Measurements from ENCODE around the gene DNAAF1. TPM values are rescaled to one million over a fixed set of nuclear protein-coding genes. Genes with fewer than 3 reads are reported as not detected.

The DNAAF1 gene
- total RNA-seq, 1 experiment from 2014 or later = not detected

DNA sequence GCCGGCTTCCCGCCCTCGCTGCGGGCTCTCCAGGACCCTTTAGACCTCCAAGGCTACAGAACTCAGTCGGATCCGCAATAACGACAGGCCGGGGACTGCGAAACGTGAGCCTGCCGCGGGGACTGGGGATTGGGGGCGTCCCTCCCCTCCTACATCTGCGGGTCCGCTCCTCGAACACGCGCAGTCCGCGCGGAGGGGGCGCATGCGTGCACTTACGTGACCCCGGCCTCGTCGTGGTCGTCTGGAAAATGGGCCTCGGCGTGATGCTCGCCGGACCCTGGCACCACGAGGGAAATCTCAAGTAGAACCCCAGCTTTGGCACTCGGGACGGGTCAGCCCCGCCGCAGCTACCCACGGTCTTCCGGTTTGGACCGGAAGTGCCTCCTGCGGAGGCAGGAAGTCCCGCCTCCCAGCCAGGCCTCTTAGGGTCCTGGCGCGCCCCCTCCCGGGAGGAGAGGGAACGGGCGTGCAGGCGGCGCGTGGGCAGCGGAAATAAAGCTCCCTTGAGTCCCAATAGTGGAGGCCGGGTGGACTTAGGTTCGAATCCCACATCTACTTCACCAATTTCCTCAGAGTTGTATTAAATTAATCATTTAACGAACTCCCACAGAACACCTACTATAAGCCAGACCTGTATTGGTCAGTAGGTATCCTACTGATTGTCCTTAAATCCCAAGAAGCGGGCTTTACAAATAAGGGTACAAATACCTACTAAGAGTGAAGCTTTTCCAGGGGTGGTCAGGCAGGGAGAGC lies 41.8 kb downstream of the DNAAF1 start, which contains the start of gene TAF1C:
Gene TAF1C (minus strand): TSS at position 373 of the 753 bp plus-strand sequence. CDS start 2,069 bp downstream, outside the sequence.
- peak; percentile 98 for DNase-seq
- no peak within 1 kb of the TSS; the same call in 1 of the 2 replicates for H3K27ac ChIP-seq (ENCODE audit: low read length)
- no peaks in the 10 kb centered on the region for H3K36me3 ChIP-seq (ENCODE audit: insufficient read depth, low read length)
- no peaks in the 10 kb centered on the region for H3K27me3 ChIP-seq (ENCODE audit: low read length)
- H3K9me2 ChIP-seq (replicated peaks; ENCODE audit: insufficient read depth, low read length) = no peaks in the 10 kb centered on the region
- peaks cover 12% of the 10 kb centered on the region for H3K4me1 ChIP-seq (ENCODE audit: low read length)
- peak within 1 kb of the TSS; percentile 86 for H3K9ac ChIP-seq (ENCODE audit: low read length)
- H4K20me1 ChIP-seq (ENCODE audit: insufficient read depth, low read depth, low read length) = 0 out of 2 replicates have a peak, but pooled peaks cover 6% of the 10 kb centered on the region
- H3K79me2 ChIP-seq (ENCODE audit: low read length) = peaks cover 32% of the 10 kb centered on the region
- H3K4me3 ChIP-seq (ENCODE audit: low read length) = peak within 1 kb of the TSS; percentile 97
- H2AFZ ChIP-seq (ENCODE audit: low read length) = peak within 1 kb of the TSS; percentile 82
- peak within 1 kb of the TSS; percentile 85 for H3K4me2 ChIP-seq (ENCODE audit: low read depth, low read length, poor library complexity, severe bottlenecking)
- no peaks in the 10 kb centered on the region for H3K9me3 ChIP-seq (ENCODE audit: low read length)

- no peak within 1 kb of the TSS for H3K4me2 ChIP-seq (ENCODE audit: low read depth, low read length, poor library complexity, severe bottlenecking)
- H3K4me3 ChIP-seq (ENCODE audit: low read length) = no peak within 1 kb of the TSS
- no peak within 1 kb of the TSS for H3K9ac ChIP-seq (ENCODE audit: low read length)
- H3K27me3 ChIP-seq (ENCODE audit: low read length) = no peaks in the 10 kb centered on the region
- H3K4me1 ChIP-seq (ENCODE audit: low read length) = peaks cover 7% of the 10 kb centered on the region
- H3K79me2 ChIP-seq (ENCODE audit: low read length) = peaks cover 10% of the 10 kb centered on the region
- peak; percentile 67 for DNase-seq
- no peaks in the 10 kb centered on the region for H3K9me3 ChIP-seq (ENCODE audit: low read length)
- no peaks in the 10 kb centered on the region for H3K9me2 ChIP-seq (replicated peaks; ENCODE audit: insufficient read depth, low read length)
- H3K36me3 ChIP-seq (ENCODE audit: insufficient read depth, low read length) = no peaks in the 10 kb centered on the region
- no peak within 1 kb of the TSS for H3K27ac ChIP-seq (ENCODE audit: low read length)
- H4K20me1 ChIP-seq (ENCODE audit: insufficient read depth, low read depth, low read length) = no peaks in the 10 kb centered on the region
- H2AFZ ChIP-seq (ENCODE audit: low read length) = no peak within 1 kb of the TSS
Measured at GRCh38 chr16:84190731-84191388, 45.8 kb downstream of the DNAAF1 start, which contains the start of gene ADAD2. Gene ADAD2 (plus strand): TSS chr16:84191157. CDS start chr16:84191231, 74 bp downstream.

DNA sequence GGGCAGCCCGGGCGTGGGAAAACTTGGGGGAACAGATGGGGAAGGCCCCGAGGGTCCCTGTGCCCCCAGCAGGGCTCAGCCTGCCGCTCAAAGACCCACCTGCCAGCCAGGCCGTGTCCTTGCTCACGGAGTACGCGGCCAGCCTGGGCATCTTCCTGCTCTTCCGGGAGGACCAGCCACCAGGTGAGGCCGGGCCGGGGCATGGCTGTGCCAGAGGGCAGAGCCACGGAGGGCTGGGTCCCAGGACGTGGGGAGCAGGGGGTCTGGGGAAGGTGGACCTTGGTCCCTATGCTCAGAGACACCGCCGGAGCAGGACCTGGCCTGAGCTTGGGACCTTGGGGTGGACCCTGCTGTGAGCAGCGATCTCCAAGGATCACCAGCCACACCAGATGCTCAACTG lies 46.4 kb downstream of the DNAAF1 start:
- Histone ChIP-seq H3K4me3 (ENCODE audit: low read length) (no peak overlapping the region), H3K27me3 (ENCODE audit: low read length) (no peaks in the 10 kb centered on the region), H3K9me2 (replicated peaks; ENCODE audit: insufficient read depth, low read length) (no peaks in the 10 kb centered on the region), H3K9me3 (ENCODE audit: low read length) (no peaks in the 10 kb centered on the region), H3K4me1 (ENCODE audit: low read length) (peaks cover 4% of the 10 kb centered on the region), H3K4me2 (ENCODE audit: low read depth, low read length, poor library complexity, severe bottlenecking) (no peak overlapping the region), H2AFZ (ENCODE audit: low read length) (no peak overlapping the region), H3K27ac (ENCODE audit: low read length) (no peak overlapping the region), H3K79me2 (ENCODE audit: low read length) (peaks cover 4% of the 10 kb centered on the region), H3K36me3 (ENCODE audit: insufficient read depth, low read length) (no peaks in the 10 kb centered on the region), H4K20me1 (ENCODE audit: insufficient read depth, low read depth, low read length) (no peaks in the 10 kb centered on the region), H3K9ac (ENCODE audit: low read length) (no peak overlapping the region)
- no peak for DNase-seq

- no peaks in the 10 kb centered on the region for H3K36me3 ChIP-seq (ENCODE audit: insufficient read depth, low read length)
- no peak overlapping the region for H3K9ac ChIP-seq (ENCODE audit: low read length)
- no peak overlapping the region for H3K4me2 ChIP-seq (ENCODE audit: low read depth, low read length, poor library complexity, severe bottlenecking)
- no peak overlapping the region for H3K4me3 ChIP-seq (ENCODE audit: low read length)
- H3K79me2 ChIP-seq (ENCODE audit: low read length) = no peaks in the 10 kb centered on the region
- DNase-seq = no peak
- no peaks in the 10 kb centered on the region for H3K27me3 ChIP-seq (ENCODE audit: low read length)
- H3K27ac ChIP-seq (ENCODE audit: low read length) = no peak overlapping the region
- no peak overlapping the region for H2AFZ ChIP-seq (ENCODE audit: low read length)
- H3K9me2 ChIP-seq (replicated peaks; ENCODE audit: insufficient read depth, low read length) = no peaks in the 10 kb centered on the region
- H4K20me1 ChIP-seq (ENCODE audit: insufficient read depth, low read depth, low read length) = no peaks in the 10 kb centered on the region
- no peaks in the 10 kb centered on the region for H3K9me3 ChIP-seq (ENCODE audit: low read length)
- peaks cover 4% of the 10 kb centered on the region for H3K4me1 ChIP-seq (ENCODE audit: low read length)
Measured at GRCh38 chr16:84193480-84193879, 48.4 kb downstream of the DNAAF1 start.

DNA sequence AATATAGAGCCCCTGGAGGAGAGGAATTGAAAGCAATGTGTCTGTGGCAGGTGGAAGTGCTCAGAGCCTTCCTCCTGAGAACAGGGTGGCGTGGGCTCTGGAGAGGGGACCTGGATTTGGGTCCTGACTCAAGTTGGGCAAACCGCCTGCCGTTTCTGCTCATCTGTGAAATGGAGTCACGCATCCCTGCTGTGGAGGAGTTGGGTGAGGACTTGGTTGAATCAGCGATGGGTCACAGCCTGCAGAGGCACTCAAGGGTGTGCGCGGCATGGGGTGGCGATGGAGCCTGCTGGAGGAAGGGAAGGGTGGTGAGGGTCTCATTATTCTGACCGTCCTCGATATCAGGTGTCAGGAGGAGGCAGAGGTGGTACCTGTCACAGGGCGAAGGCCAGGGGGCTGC lies 48.9 kb downstream of the DNAAF1 start:
- DNase-seq = no peak
- no peaks in the 10 kb centered on the region for H3K9me2 ChIP-seq (replicated peaks; ENCODE audit: insufficient read depth, low read length)
- no peaks in the 10 kb centered on the region for H3K79me2 ChIP-seq (ENCODE audit: low read length)
- H3K27me3 ChIP-seq (ENCODE audit: low read length) = no peaks in the 10 kb centered on the region
- no peaks in the 10 kb centered on the region for H3K9me3 ChIP-seq (ENCODE audit: low read length)
- H2AFZ ChIP-seq (ENCODE audit: low read length) = no peak overlapping the region
- no peak overlapping the region for H3K4me3 ChIP-seq (ENCODE audit: low read length)
- H3K9ac ChIP-seq (ENCODE audit: low read length) = no peak overlapping the region
- H4K20me1 ChIP-seq (ENCODE audit: insufficient read depth, low read depth, low read length) = no peaks in the 10 kb centered on the region
- no peak overlapping the region for H3K27ac ChIP-seq (ENCODE audit: low read length)
- H3K36me3 ChIP-seq (ENCODE audit: insufficient read depth, low read length) = no peaks in the 10 kb centered on the region
- peaks cover 4% of the 10 kb centered on the region for H3K4me1 ChIP-seq (ENCODE audit: low read length)
- no peak overlapping the region for H3K4me2 ChIP-seq (ENCODE audit: low read depth, low read length, poor library complexity, severe bottlenecking)

GRCh38 chr16:84194470-84195200 lies 49.5 kb downstream of the DNAAF1 start:
- Histone ChIP-seq H3K9me3 (ENCODE audit: low read length) (no peaks in the 10 kb centered on the region), H3K4me1 (ENCODE audit: low read length) (peaks cover 4% of the 10 kb centered on the region), H3K27ac (ENCODE audit: low read length) (no peak overlapping the region), H3K4me2 (ENCODE audit: low read depth, low read length, poor library complexity, severe bottlenecking) (no peak overlapping the region), H3K27me3 (ENCODE audit: low read length) (no peaks in the 10 kb centered on the region), H3K4me3 (ENCODE audit: low read length) (no peak overlapping the region), H4K20me1 (ENCODE audit: insufficient read depth, low read depth, low read length) (no peaks in the 10 kb centered on the region), H2AFZ (ENCODE audit: low read length) (no peak overlapping the region), H3K79me2 (ENCODE audit: low read length) (no peaks in the 10 kb centered on the region), H3K9me2 (replicated peaks; ENCODE audit: insufficient read depth, low read length) (no peaks in the 10 kb centered on the region), H3K36me3 (ENCODE audit: insufficient read depth, low read length) (no peaks in the 10 kb centered on the region), H3K9ac (ENCODE audit: low read length) (no peak overlapping the region)
- DNase-seq = peak; percentile 47

DNA sequence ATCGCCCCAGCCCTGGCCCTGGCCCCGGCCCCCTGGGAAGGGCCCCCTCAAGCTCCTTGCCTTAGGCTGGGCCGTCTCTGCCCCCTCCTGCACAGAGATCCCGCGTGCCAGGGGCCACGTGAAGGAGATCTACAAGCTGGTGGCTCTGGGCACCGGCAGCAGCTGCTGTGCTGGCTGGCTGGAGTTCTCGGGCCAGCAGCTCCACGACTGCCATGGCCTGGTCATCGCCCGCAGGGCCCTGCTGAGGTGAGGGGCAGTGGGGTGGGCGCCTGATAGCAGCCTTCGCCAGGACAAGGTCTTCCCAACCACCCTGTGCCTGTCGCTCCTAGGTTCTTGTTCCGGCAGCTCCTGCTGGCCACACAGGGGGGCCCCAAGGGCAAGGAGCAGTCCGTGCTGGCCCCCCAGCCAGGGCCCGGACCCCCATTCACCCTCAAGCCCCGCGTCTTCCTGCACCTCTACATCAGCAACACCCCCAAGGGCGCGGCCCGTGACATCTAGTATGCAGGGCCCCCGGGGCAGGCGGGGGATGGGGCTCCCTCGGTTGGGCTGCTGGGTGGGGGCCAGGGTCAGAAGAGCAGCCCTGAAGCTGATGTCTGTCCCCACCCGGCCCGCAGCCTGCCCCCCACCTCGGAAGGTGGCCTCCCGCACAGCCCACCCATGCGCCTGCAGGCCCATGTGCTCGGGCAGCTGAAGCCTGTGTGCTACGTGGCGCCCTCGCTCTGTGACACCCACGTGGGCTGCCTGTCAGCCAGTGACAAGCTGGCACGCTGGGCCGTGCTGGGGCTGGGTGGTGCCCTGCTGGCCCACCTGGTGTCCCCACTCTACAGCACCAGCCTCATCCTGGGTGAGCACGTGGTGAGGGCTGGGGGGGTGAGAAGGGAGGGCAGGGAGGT lies 50.3 kb downstream of the DNAAF1 start:
- Histone ChIP-seq H3K4me2 (ENCODE audit: low read depth, low read length, poor library complexity, severe bottlenecking) (no peak overlapping the region), H2AFZ (ENCODE audit: low read length) (no peak overlapping the region), H3K9me2 (replicated peaks; ENCODE audit: insufficient read depth, low read length) (no peaks in the 10 kb centered on the region), H3K9ac (ENCODE audit: low read length) (no peak overlapping the region), H3K27me3 (ENCODE audit: low read length) (no peaks in the 10 kb centered on the region), H3K36me3 (ENCODE audit: insufficient read depth, low read length) (no peaks in the 10 kb centered on the region), H3K4me1 (ENCODE audit: low read length) (peaks cover 4% of the 10 kb centered on the region), H3K27ac (ENCODE audit: low read length) (no peak overlapping the region), H3K79me2 (ENCODE audit: low read length) (no peaks in the 10 kb centered on the region), H4K20me1 (ENCODE audit: insufficient read depth, low read depth, low read length) (no peaks in the 10 kb centered on the region), H3K9me3 (ENCODE audit: low read length) (no peaks in the 10 kb centered on the region), H3K4me3 (ENCODE audit: low read length) (no peak overlapping the region)
- DNase-seq = no peak
